T1000 (cell line): Measurements from ENCODE around the gene PAX3.

ENCODE experiments used
- DNase-seq: peaks from one replicate; lab custom pipeline; 2025; ENCODE audit warnings: mixed read lengths; lab: John Stamatoyannopoulos, UW

PAX3 gene

DNA sequence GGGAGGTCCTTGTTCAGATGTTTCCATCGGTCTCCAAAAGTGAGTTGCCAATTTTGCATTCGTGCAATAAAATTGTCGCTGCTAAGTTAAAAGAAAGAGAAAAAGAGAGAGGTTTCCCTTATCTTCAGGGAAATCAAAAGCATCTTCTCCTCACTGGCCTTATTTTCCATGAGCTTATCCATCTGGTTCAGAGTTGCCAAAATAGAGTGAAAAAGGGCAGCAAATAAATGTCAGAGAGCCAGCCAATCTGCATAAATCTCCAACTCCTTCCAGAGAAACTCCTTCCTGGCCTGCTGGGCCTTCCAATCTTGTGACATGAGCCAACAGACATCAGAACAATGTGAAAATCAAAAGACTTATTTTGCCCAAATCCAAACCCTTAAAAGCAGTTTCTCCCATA, 28.4 kb downstream of the PAX3 start:
- DNase-seq, result no peak

DNA sequence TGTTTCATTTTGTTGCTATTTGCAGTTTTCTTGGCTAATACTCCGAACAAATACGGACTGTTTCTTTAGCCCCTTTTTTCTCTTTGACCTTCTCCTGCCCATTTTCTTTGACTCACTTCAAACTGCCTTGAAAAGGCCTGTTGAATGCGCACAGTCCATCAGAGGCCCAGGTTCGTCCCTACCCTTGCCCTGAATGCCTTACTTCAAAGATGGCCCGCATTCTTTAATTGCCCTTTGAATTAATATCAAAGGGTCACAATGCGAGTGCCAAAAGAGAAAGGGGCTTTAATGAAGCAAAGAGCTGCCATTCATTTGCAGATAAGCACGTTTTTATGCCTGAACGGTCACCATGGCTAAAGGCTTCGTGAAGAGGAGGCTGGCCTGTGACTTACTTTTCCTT, 29.7 kb downstream of the PAX3 start:
- no peak for DNase-seq

DNA sequence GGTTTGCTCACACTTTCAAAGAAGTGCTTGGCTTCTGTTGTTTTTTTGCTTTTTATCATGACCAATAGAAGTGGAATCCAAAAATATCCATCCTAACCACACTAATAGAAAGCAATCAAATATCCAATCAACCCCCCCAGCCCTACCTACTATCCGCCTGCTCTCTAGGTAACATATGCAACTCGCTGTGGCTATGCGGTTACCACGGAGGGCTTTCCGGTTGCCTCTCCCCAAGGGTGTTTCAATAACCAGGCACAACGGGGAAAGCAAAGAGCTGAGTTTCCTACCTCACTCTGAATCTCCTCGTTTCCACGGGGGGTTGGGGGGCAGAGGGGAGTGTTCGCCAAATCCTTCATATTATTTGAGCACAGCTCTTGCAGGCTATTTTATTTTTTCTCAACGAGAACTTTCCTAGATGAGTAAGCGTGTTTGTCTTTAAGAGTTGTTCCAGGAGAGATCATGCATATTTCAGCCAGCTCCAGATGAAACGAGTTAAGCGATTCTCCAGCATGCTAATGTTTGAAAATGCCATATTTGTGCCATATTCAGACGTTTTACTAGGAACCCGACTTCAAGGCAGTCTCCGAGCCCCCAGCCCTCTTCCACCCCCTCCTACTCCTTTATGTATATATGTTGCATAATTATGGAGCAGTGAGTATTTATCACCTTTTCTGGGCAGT, 30.3 kb downstream of the PAX3 start:
- no peak for DNase-seq

DNA sequence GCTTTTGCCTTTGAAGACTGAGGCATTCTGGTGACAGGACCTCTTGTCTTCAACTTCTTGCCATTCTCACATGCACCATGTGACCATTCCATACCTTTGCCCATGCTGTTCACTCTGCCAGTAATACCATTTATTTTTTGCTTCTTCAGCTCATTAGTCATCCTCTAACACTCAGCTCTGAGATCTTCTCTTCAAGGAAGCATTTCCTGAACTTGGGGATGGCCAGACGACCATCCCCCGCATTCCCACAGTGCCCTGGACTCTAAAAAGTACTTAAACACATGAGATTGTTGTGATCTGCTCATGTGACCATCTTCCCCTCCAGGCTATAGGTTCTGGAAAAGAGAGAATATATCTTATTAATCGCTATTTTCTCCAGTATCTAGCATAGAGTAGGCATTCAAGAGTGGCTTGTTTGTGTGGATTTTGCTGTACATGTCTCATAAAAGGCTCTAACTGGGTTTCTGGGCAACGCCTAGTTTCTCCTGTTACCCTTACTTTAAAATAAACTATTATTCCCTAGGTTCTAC, 33.9 kb downstream of the PAX3 start:
- DNase-seq, result no peak

DNA sequence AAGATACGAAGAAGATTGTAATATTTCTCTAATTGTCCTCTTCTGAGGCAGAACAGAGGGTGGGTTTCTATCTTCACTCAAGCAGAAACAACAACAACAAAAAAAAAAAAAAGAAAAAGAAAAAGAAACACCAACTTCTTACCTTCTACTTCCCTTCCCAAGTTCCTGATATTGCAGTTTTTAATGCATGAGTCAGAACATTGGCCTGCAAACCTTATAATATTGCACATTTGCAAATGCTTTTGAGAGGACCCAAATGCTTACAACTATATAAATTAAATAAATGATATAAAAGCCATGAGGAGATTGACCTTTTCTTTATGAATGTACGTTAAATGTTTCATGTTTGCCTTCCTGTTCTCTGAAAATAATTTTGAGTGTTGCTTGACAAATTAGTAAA, 37.3 kb downstream of the PAX3 start:
- DNase-seq, result no peak

DNA sequence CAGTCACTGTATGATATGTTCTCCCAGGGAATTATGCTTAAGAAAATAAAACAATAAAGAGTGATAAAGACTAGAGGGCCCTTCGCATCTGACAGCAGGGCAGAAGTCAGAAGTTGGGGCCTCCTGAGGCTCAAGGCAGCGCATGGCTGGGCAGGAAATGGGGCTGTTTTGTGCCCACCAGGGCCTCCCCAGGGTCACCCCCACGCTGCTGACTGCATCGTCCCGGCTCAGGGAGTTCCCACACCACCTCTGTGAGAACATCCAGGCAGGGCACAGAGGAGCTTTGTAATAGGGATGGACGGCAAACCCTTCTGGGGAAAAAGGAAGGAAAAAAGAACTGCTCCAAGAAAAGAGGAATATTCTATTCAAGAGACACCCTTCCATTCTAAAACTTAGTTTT, 41.2 kb downstream of the PAX3 start:
- no peak for DNase-seq

DNA sequence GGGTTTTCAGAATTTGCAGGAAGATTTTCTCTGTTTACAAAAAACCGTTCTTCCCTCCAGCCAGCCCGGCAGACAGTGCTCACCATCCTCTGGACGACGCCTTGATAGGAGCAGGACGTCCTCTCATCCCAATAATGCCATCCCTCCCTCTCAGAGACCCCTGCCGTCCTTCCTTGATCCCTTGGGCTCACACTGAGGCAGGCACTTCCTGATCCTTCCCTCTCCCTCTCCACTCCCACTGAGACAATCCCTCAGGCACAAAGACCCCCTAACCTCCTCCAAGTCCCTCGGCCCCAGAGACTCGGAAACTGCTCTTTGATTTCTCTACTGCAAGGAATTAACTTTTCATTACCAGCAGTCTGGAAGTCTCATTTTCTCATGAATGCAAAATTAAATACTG, 42.5 kb downstream of the PAX3 start:
- DNase-seq, result no peak

DNA sequence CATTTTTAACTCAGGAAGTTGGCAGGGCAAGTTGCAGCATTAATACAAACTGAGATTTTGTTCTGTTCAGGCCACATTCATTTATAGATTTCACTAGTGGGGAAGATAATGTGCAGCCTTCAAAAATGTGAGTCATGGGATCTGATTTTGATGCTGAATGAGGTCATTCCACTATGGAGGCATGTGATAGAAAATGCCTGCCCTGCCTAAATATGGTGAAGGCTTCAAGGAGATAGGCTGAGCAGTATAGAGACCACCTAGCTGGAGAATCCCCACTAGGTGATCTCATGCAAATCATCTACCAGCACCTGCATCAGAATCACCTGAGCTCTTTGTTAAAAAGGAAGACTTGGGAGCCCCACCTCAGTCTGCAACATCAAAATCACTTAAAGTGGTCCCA, 43.7 kb downstream of the PAX3 start:
- DNase-seq, result no peak

DNA sequence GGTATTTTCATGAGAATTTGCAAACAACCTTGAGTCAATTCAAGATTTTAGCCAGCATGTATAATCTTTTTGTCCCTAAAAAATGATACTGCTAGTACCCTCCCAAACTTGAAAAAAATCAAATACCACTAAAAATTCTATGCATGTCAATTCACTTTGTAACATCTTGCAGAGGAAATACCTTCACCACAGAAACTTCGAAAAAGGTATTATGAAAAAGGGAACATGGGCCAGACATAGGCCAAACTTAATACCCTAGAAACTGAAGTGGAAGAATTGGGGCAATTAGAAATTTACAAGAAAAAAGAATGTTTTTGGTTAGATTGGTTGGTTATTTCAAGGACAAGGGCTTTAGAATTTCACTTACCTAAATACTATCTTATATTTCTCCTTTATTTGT, 48.5 kb downstream of the PAX3 start:
- no peak for DNase-seq

DNA sequence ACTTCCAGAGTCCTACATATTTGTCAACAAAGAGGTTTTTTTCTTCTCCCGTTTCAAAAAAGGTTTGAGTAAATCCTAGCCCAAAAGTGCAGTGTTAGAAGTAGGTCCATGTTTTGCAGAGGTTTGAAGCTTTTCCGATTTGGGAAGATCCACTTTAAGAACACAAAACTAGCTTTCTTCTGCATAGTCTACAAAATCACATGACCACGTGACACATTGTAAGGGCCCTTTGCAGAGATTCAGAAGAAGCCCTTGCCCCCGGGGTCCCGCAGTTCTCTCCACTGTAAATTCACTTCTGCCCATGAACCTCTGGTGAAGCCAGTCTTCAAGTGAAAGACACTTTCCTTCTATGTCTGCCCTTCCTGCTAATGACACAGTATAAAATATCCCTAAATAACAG, 49.4 kb downstream of the PAX3 start:
- DNase-seq, result no peak

DNA sequence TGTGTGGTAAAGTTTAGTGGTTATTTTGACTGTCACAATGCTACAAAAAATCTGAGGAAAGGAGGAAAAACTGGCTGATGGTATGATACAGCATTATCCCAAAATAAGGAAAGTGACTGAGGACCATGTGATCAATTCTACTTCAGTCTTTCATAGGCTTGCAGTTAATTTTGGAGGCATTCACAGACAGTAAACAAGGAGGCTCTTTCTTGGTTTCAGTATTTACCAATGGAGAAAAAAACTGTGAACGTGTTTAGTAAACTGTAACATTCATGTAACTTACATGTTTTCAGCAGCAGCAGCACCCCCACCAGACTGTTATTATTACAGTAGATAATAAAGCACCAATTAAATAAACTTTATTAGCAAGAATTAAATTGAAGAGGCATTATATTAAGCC, 50.0 kb downstream of the PAX3 start:
- DNase-seq, result no peak

DNA sequence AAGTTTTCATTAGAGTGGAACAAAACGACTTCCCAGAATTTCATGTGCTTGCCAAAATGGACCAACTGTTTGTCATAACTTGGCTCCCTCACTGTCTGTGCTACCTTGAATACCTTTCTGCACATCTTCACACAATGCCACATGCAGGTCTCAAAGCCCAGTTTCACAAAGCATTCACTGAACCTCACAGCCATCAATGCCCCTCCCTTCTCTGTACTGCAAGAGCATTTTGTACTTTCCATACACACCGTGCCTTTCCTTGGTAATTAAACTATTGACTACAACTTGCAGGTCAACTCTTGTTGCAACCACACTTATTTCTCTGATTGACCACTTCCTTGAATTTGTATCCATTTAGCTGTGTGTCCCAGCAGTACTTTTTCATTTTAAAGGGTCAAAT, 50.5 kb downstream of the PAX3 start:
- no peak for DNase-seq

DNA sequence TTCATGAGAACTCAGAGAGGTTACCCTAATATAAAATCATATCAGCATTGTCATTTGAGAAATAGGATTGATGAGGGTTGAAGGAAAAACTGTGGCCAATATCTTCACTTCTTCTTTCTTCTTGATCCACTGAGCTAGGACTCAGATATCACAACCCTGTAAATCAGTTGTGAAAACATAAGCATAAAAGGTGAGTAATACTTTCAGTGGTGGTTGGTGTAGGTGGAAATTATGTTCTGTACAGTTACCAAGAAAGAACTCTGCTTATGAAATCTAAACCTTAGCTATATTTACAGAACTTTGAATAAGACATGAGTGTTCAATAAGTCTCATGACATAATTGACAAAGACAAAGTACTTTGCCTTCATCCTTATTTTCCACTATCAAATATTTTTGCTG, 56.3 kb downstream of the PAX3 start:
- no peak for DNase-seq

DNA sequence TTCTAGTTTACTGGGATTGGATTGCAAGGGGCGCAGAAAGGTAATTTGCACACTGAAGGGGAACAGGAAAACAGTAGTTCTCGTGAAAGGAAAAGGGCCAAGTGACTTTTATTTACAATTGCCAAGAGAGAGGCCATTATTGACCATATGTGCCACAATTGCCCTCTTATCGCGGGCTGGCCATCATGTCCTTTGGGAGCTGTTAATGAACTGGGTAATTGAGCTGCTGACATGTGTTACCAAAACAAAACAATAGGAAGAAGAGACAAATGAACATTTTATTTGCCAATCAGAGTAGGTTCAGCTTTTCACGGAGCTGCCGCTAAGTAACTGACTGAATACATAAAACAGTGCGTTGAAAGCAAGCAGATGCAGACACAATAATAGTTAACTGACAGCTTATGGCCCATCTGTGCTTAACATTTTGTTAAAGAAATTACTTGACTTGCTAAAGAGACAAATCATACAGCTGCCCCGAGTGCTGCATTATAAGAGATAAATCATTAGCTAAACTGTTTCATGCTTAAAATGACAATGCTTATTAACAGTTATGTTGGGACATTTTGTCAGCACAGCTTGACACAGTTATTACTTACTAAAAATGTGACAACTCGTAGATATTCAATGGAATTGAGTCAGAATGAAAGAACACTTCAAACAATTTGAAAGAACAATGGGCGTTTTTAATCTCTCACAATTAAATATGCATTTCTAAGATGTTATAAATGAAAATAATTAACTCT, 57.5 kb downstream of the PAX3 start:
- DNase-seq, result no peak

DNA sequence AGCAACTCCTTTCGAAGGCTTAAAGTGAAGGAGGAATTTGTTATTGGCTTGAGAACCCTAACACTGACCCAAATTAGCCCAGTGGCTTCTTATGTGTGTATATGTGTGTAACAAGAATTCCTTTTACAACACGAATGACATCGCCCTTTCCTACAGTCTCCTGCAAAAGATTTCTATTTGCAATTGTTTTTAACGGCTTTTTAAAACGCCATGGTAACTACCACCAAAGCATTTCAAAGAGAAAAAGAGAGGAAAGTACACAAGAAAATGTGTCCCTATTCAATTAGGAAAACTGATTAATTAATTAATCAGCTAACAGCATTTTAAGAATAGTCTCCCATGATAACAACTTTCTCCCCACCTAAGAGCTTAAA, 58.1 kb downstream of the PAX3 start:
- no peak for DNase-seq

DNA sequence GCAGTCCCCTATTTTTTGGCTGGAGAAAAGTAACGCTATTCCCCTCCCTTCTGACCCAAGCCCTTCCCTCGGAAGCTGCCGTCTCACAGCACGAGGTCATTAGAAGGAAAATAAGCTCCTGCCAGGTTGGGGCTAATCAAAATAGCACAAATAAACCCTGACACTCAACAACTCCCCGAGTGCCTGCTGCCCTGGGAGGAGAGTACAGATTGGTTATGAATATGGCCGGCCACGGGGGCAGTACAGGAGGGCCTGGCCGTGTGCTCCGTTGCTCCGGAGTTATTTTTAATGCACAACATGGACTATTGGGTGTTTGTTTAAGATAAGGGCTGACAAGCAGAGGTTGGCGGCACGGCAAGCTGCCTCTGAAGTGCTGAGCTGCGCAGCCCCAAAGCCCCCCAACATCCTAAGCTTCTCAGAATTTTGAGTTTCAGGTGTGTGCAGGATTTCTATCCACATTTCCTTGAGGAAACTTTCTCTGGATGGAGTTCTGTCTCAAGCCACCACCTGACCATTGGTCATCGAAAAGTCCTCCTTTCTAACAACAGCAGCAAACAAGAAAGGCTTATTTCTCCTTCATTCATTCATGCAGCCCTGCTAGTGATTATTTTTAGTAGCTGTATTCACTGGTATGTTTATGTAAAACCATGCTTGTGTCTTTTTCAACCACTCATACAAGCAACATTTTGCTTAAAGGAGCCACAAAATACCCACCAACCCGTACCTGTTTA, 58.7 kb downstream of the PAX3 start:
- DNase-seq, result no peak

DNA sequence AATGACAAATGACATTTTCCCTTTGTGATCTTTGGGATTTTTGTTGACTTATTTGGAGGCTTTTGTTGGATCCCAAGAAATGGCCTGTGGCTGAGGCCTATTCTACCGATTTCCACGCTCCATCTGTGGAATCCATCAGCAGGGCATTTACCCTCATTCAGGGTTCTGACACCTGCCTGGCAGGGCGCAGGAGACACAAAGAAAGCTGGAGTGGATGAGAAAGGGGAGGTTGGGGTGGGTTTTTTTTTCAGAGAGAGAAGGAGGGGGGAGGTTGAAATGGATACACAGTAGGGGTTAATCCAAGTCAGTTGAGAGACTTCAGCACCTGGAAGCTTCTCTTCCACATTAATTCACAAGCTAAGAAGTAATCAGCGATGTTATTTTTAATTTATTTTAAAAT, 59.7 kb downstream of the PAX3 start:
- DNase-seq, result no peak

DNA sequence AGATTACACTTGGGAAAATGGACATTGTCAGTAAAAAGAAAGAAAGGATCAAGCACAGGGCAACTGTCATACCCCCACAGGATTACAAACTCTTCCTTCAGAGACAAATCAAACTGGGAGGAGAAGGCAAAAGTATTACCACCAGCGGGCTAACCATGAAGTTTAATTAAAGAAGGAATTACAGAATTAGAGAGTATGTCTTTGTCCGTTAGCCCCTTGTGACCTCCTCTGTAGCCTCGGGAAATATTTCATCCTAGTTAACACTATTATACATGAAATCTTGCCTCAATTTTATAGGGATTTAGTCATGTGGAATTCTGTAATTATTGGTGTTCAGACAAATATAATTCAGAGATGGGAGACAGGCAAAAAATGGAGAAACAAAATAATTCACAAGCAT, 60.7 kb downstream of the PAX3 start:
- no peak for DNase-seq

DNA sequence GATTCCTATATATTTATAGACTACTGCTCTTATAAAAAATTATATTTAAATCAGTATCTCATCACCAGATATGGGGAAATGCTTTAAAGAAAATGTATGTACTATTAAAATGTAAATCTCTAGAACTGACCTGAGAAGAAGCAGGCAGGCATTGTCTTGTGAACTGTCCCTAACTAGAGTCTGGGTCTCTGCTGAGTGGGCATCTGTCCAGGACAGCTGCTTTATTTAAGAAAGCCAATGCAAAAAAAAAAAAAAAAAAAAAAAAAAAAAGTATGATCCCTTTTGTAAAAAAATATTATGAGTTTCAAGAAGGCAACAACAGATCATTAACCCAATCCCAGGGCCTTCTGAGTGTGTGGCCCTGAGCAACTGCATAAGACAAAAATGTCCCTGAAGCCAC, 66.0 kb downstream of the PAX3 start:
- no peak for DNase-seq

DNA sequence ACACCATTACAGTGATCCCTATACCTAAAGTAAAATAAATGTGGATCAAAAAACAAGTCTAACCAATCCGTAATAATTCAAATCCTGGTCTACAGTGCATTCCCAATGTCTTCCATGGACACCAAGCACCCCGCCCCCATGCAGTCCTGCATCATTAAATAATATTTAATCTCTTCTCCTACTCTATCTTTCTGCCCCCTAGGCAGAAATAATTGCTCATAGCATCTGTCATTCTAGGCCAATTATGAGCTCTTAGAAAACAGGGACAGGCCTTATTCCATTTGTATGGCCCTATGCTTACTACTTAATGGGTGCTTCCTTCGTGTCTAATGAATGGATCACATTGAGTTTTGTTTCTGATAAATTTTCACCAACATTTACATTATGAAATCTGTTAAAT, 66.4 kb downstream of the PAX3 start:
- DNase-seq, result no peak

DNA sequence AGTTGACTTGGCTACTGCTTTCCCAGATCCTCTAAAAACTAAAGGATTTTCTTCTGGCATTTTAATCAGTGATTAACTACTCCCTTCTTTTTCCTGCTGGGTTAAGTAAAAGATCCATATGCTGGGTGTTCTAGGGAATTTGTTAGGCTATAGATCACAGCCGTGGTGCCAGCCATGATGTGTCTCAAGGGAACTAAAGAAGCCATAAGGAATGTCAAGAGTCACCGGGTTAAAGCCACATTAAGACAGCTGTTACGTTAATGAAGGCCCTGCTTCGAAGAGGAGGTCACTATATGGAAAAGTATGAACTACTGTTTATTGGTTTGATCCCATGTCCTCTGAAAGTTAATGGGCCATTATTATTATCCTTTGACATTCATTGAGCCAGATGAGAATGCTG, 70.7 kb downstream of the PAX3 start:
- no peak for DNase-seq

DNA sequence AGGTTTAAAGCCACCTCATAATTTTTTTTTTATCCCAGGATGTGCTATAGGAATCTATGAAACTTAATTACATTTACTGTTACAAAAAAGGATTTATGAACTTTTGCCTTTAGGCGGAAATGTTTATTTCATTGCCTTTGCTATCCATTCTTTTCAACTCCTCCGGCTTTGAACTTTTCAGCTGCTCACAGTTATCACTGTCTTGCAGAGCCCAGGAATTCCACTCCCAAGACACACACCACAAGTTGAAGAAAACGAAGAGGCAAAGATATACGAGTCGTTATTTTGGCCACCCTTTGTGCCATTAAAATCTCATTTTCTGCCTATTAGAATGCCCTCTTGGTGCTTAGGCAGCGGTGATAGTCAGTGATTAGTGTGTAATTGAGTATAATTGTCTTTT, 80.0 kb downstream of the PAX3 start:
- no peak for DNase-seq

DNA sequence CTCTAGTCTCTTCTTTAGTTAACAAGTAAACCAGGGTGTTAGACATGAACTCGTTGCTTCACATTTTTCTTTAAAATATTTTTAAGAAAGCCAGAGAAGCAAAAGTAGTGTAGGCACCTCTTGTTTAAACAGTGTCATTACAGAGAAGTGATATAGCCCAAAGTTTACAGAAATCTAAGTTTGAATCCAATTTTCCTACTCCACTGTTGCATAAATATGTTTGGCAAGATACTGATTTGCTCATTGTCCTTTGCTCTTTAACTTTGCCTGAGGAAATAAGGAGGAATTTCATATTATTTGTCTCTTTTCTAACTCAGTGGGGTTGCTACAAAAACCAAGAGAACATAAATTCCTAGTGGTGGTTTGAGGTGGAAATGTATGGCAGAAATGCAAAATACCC, 81.1 kb downstream of the PAX3 start:
- no peak for DNase-seq
